GM19395 (cell line): Measurements from ENCODE around the gene NFYC.

ENCODE experiments used
- ATAC-seq: cut with Tn5 transposase; IDR thresholded peaks from one replicate; pipeline ENCODE4 v1.9.1; 2021; ENCODE audit warnings: mild to moderate bottlenecking, moderate library complexity; ENCODE audit not compliant: unreplicated experiment

NFYC gene

GRCh38 chr1:40756523-40756922 is 65.0 kb downstream of the NFYC start:
- no peak for ATAC-seq

DNA sequence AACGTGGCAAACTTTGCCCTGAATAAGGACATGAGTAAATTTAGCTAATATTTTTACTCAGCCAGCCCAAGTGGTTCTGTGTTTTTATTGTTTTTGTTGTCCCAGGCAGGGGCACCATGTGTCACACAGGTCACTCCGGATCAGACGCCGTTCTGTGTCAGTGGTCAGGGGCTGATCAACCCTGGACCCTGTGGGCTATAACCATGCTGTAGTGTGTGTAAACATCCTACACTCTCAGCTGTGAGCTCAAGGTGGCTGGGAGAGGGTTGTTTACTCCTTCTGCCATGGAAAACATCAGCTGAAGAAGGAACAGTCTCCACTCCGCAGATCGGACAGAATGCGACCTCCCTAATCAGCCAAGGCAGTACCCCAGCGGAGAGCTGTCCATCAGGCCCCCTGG is 65.6 kb downstream of the NFYC start:
- ATAC-seq = no peak

- no peak for ATAC-seq
Observed at GRCh38 chr1:40758004-40758403, 66.5 kb downstream of the NFYC start.

- ATAC-seq = no peak
Observed at GRCh38 chr1:40758578-40759343, 67.3 kb downstream of the NFYC start.

GRCh38 chr1:40760984-40761383 is 69.5 kb downstream of the NFYC start:
- no peak for ATAC-seq

DNA sequence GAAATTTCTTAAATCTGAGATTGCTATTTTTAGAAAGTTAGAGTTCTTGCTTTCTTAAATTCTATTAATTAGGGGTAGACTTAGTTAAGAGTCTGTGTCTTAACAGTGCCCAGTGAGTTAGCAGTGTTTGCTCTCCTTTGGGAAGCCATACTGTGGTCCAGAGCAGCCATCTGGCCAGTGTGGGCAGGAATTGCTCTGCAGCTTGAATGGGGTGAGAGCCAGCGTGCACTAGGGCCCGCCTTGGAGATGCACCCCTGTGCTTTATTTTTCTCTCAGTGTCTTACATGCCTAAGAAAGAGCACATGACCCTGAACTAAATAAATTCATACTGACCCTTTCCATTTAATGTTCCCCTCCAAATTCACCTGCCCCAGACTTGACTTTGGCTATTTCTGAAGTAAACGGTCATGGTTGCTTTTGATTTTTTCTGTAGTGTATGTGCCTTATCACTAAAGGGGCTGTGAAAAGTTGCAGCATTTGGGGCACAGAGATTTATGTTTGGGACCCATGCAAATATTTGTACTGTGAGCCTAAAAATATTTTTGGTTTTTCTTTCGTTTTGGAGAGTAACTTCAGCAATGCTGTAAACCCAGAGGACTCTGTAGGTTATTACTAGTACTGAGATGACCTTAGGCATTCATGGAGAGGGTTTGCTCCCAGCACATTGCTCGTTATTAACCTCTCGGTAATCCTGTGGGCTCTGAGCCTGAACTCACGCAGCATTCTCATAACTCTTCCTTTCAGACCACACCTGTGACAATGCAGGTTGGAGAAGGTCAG is 70.8 kb downstream of the NFYC start:
- ATAC-seq = peak; percentile 52

GRCh38 chr1:40763742-40764532 is 72.4 kb downstream of the NFYC start:
- ATAC-seq = peak; percentile 55

GRCh38 chr1:40764981-40765380 is 73.5 kb downstream of the NFYC start:
- ATAC-seq = no peak

GRCh38 chr1:40766017-40766416 is 74.5 kb downstream of the NFYC start:
- no peak for ATAC-seq

GRCh38 chr1:40766560-40766959 is 75.1 kb downstream of the NFYC start:
- ATAC-seq = no peak

DNA sequence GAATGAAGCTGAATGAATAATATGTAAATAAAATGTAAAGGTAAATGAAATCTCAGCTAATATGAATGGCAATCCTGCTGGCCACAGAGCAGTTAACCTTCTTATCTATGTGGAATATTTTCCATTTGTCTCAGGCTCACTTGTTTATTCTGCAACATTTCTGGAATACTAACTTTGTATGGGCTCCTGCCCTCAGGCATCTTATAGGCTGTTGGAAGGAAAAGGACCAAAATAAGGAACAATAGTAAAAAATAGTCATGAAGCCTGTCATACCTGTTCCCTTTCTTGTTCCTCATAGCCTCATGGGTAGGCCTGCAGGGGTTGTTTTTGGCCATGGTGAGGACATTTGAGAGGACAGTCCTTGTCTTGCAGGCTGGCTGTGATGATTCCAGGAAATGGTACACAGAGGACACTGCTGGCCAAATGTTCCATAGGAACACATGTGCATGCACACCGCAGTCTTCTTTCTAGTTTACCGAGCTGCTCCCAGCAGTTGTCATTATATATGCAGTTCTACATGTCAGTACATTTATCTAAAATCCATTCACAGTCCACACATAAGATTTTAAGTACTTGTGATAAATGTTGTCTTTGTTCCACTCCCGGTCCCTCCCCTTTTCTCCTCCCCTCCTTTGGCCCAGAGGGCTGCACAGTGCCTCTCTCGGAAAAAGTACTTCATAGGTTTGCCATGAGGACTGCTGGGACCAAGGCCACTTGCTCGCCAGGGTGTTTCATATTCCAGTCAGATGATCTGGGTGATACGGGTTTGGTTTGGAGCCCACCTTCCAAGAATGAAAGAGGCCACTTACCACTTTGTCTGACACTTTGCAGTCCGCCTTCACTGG is 76.9 kb downstream of the NFYC start:
- ATAC-seq = no peak

- no peak for ATAC-seq
Observed at GRCh38 chr1:40769815-40770214, 78.3 kb downstream of the NFYC start.

GRCh38 chr1:40770296-40771070 is 79.0 kb downstream of the NFYC start:
- ATAC-seq = no peak

DNA sequence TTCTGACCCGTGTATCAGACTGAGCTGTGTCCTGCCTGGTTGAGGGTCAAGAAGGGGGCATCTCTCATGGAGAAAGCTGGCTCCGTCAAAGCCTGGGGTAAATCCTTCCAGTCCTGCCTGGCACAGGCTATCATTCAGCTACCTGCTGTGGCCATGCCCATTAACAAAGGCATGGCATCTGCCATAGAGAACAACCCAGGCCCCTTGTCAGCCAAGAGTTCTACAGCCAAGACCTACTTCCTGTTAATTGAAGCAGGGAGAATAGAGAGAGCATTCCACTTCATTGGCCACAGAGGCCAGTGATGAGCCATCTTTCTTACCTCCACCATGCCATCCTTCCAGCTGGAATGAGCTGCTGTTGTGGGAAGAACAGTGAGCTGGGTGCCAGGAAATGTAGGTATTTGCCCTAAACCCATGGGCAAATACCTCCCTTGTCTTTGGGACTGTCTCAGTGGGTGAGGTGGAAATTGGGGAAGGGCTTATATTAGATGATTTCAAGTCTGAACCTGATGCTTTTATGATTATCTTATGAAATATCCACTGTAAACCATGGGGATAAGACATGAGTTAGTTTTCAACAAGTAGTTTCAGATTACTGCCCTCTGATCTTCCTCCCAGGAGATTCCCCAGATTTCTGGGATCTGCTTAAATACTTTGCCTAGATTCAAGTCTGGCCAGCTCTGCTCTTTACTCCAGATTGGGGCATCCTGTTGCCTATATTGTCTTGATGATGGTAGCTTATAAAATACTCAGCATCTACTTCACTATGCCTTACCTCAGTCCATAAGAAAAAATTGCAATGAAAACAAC is 80.8 kb downstream of the NFYC start:
- no peak for ATAC-seq

GRCh38 chr1:40773748-40774265 is 82.3 kb downstream of the NFYC start:
- ATAC-seq = no peak

GRCh38 chr1:40774266-40774998 is 82.9 kb downstream of the NFYC start:
- ATAC-seq = no peak

DNA sequence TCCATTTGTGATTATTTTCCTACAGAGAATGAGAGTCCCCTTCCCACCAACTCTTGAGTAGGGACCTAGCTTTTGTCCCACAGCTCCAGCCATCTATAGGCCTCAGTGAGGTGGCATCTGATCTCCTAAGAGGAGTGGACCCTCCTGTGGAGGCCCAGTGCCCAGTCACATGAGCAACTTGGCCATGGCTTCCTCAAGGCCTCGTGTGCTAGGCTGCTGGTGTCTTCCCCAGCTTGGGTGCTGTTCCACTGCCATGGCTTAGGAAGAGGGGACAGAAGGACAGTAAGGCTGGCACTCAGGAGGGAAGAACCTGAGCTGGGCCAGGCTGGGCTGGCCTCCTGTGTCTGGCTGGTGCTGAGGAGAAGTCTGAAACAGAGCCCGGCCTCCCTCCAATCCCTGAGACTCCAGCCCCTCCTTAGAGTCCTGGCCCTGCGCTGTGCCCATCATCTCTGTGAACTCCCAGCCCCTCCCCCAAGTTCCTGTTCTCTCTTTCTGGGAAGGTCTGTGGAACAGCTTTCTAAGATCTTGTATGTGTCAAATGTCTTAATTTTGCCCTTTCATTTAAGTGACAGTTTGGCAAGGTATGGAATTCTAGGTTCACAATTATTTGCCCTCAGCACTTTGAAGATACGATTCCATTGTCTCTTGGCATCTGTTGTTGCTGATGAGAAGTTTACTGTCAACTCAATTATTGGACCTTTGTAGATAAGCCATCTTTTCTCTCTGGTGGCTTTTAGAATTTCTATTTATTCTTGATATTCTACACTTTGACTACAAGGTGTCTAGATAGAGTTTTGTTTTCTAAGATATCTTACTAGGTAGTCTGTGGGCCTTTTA is 85.0 kb downstream of the NFYC start:
- no peak for ATAC-seq
